Peyer's patch (tissue), 4 donors: ENCODE data around the gene HOXA11. TPM values are rescaled to one million over a fixed set of nuclear protein-coding genes. Genes with fewer than 3 reads are reported as not detected.
A peak's percentile ranks its signal among the peaks of the same experiment; 100 is the strongest.

Experiments used
- DNase-seq, 3 donors: peaks; one replicate each; pipeline ENCODE4 v3.0.0-alpha.2; 2017 to 2019
- H3K27ac ChIP-seq, 4 donors: fragments of 200-600 bp; sonication (generic); one replicate each; pipeline ENCODE4 v1.5.1; 2016 to 2019
- H3K27me3 ChIP-seq, 2 donors: fragments of 200-600 bp; sonication (generic); one replicate each; pipeline ENCODE4 v1.5.1; 2019
- H3K36me3 ChIP-seq, 3 donors: fragments of 200-600 bp; sonication (generic); one replicate each; pipeline ENCODE4 v1.5.1; 2016 to 2019
- H3K4me1 ChIP-seq, 4 donors: fragments of 200-600 bp; sonication (generic); one replicate each; pipeline ENCODE4 v1.5.1; 2016 to 2019
- H3K4me3 ChIP-seq, 4 donors: fragments of 200-600 bp; sonication (generic); 1 replicate in 3 of 4; 2 replicates in 1 of 4; pipeline ENCODE4 v1.5.1; 2016 to 2019; ENCODE audit warnings: mild to moderate bottlenecking in 1 of 4
- H3K9me3 ChIP-seq, 4 donors: fragments of 200-600 bp; sonication (generic); one replicate each; pipeline ENCODE4 v1.5.1; 2016 to 2019; ENCODE audit warnings: mild to moderate bottlenecking in 1 of 4
- CTCF ChIP-seq, 6 experiments: fragments of 450-650 bp in 4 of 6; fragments of 200-600 bp in 2 of 6; sonication (generic) in 1 of 6; IDR thresholded peaks; one replicate each; pipeline ENCODE4 v1.5.1; 2017 to 2019; ENCODE audit warnings: antibody characterized with exemption in 6 of 6, mild to moderate bottlenecking in 3 of 6, moderate library complexity in 1 of 6
- POLR2A ChIP-seq, 2 donors: fragments of 450-650 bp; IDR thresholded peaks; one replicate each; pipeline ENCODE4 v1.5.1; 2017; ENCODE audit warnings: antibody characterized with exemption in 2 of 2, mild to moderate bottlenecking in 2 of 2, moderate library complexity in 2 of 2
- total RNA-seq, 4 donors: library from RNA; depleted of rRNA; stranded (reverse); fragments of >200 nt; gene quantifications; one replicate each; pipeline ENCODE4 v1.1.0, GENCODE V29; 2016

HOXA11 gene
- total RNA-seq, 4 donors from 2014 or later = not detected

- no peak overlapping the region for H3K27ac ChIP-seq
- no peaks in the 10 kb centered on the region for H3K36me3 ChIP-seq
- DNase-seq = no peak
- peaks cover 0 to 34% (median 0%) of the 10 kb centered on the region in 4 donors for H3K4me1 ChIP-seq
- peaks cover 0 to 61% of the 10 kb centered on the region in 2 donors for H3K27me3 ChIP-seq
- peak overlapping the region in 1 of 4 donors; percentile 43 for H3K4me3 ChIP-seq
- TF ChIP-seq POLR2A (IDR thresholded peaks at IDR 0.05) (no peak), CTCF (IDR thresholded peaks at IDR 0.05) (no peak)
- no peaks in the 10 kb centered on the region for H3K9me3 ChIP-seq
Observed at GRCh38 chr7:27209933-27210440, 25.0 kb upstream of the HOXA11 start.

- TF ChIP-seq POLR2A (IDR thresholded peaks at IDR 0.05) (no peak), CTCF (IDR thresholded peaks at IDR 0.05) (no peak)
- Histone ChIP-seq H3K4me3 (no peak overlapping the region), H3K27me3 (peaks cover 0 to 71% of the 10 kb centered on the region in 2 donors), H3K27ac (no peak overlapping the region), H3K4me1 (peaks cover 0 to 36% (median 0%) of the 10 kb centered on the region in 4 donors), H3K36me3 (no peaks in the 10 kb centered on the region), H3K9me3 (no peaks in the 10 kb centered on the region)
- peak in 1 of 3 donors; percentile 25 for DNase-seq
Observed at GRCh38 chr7:27208998-27209397, 24.0 kb upstream of the HOXA11 start.

GRCh38 chr7:27207348-27207985 lies 22.4 kb upstream of the HOXA11 start:
- Histone ChIP-seq H3K36me3 (no peaks in the 10 kb centered on the region), H3K27ac (no peak overlapping the region), H3K27me3 (peaks cover 0 to 71% of the 10 kb centered on the region in 2 donors), H3K9me3 (no peaks in the 10 kb centered on the region), H3K4me3 (no peak overlapping the region), H3K4me1 (peaks cover 0 to 26% (median 0%) of the 10 kb centered on the region in 4 donors)
- no peak for DNase-seq
- TF ChIP-seq POLR2A (IDR thresholded peaks at IDR 0.05) (no peak), CTCF (IDR thresholded peaks at IDR 0.05) (no peak)

- Histone ChIP-seq H3K4me1 (peaks cover 0 to 27% (median 5%) of the 10 kb centered on the region in 4 donors), H3K36me3 (no peaks in the 10 kb centered on the region), H3K9me3 (no peaks in the 10 kb centered on the region), H3K4me3 (no peak overlapping the region), H3K27ac (no peak overlapping the region), H3K27me3 (peaks cover 0 to 77% of the 10 kb centered on the region in 2 donors)
- DNase-seq = no peak
- no peak for TF ChIP-seq CTCF (IDR thresholded peaks at IDR 0.05)
- TF ChIP-seq POLR2A (IDR thresholded peaks at IDR 0.05) = no peak
Observed at GRCh38 chr7:27205325-27206280, 20.6 kb upstream of the HOXA11 start.

GRCh38 chr7:27204851-27205322 lies 19.9 kb upstream of the HOXA11 start:
- peaks cover 0 to 76% of the 10 kb centered on the region in 2 donors for H3K27me3 ChIP-seq
- H3K36me3 ChIP-seq = no peaks in the 10 kb centered on the region
- no peak for TF ChIP-seq CTCF (IDR thresholded peaks at IDR 0.05)
- TF ChIP-seq POLR2A (IDR thresholded peaks at IDR 0.05) = no peak
- no peak overlapping the region for H3K27ac ChIP-seq
- no peak overlapping the region for H3K4me3 ChIP-seq
- peak in 1 of 3 donors; percentile 53 for DNase-seq
- no peaks in the 10 kb centered on the region for H3K9me3 ChIP-seq
- H3K4me1 ChIP-seq = peaks cover 0 to 31% (median 11%) of the 10 kb centered on the region in 4 donors
